Stimulated activated CD8-positive, alpha-beta memory T cell treated with anti-CD3 and anti-CD28 coated beads, Interleukin-7, amount 100 ng/mL, for 4 hours (primary cell): ENCODE results near the gene DEFB131B.
"Not testable (repeated sequence)": the region's sequence is repeated elsewhere in the genome, so short reads cannot be mapped to it uniquely, and the experiment has no call there.

Experiments used
- DNase-seq, 2 donors: peaks; one replicate each; pipeline ENCODE4 v3.0.0-alpha.2; 2020; ENCODE audit warnings: low read depth in 2 of 2

DEFB131B gene, protein sequence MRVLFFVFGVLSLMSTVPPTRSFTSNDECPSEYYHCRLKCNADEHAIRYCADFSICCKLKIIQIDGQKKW

DNA sequence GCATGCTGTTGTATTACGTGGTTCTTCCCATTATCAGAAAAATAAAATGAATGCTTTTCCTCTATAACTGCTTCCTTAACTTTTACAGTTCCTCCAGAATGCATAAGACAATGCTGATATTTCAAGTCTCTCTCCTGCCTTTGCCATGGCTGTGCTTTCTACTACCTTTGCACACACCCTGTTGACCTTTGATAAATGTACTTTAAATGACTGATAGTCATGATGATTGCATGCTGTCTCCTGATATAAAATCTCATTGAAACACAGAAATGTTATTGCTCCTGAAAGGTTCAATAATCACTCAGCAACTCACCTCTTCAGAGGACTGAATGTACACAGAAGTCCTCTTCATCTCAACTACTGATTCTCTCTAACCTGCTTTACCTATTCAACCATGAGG lies at the start of gene DEFB131B:
Gene DEFB131B (plus strand): TSS at position 395 of the 400 bp plus-strand sequence. CDS start 0 bp downstream, at position 395.
- not testable (repeated sequence) for DNase-seq

DNA sequence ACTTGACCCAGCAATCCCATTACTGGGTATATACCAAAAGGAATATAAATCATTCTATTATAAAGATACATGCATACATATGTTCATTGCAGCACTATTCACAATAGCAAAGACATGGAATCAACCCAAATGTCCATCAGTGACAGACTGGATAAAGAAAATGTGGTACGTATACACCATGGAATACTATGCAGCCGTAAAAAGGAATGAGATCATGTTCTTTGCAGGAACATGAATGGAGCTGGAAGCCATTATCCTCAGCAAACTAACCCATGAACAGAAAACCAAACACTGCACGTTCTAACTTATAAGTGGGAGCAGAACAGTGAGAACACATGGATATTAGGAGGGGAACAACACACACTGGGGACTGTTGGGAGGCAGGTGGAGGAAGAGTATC lies 49.0 kb upstream of the DEFB131B start:
- not testable (repeated sequence) for DNase-seq

DNA sequence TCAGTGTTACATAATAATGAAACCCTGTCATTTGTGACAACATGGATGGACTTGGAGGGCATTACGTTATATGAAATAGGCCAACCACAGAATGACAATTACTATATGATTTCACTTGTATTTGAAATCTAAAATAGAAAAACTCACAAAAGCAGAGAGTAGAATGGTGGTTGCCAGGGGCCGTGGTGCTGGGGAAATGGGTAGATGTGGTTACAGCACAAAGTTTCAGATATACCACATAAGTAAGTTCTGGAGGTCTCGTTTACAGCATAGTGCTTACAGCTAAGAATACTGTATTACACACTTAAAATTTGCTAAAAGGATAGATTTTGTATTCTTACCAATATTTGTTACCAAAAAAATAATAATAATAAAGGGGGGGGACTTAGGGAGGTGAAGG lies 48.6 kb upstream of the DEFB131B start:
- DNase-seq = not testable (repeated sequence)

DNA sequence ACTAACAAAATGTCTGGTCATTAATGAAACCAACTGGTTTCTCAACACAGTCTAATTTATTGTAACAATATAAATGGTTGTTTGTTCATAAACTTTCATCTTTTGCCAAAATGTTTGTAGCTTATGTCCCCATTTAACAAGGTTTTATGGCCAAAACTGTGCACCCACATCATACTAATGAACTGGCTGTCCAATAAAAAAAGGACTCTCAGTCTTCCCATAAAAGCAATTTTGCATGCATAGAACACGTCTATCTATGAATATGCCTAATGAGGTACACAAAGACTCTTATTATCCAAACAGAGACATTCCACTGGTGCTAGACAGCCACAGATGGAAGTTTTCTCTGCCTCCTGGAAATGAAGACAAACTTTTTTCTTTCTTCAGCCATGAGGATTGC lies 45.4 kb upstream of the DEFB131B start, which contains the start of gene DEFB108B:
Gene DEFB108B (plus strand): TSS at position 390 of the 400 bp plus-strand sequence. CDS start 0 bp downstream, at position 390.
- DNase-seq = not testable (repeated sequence)

DNA sequence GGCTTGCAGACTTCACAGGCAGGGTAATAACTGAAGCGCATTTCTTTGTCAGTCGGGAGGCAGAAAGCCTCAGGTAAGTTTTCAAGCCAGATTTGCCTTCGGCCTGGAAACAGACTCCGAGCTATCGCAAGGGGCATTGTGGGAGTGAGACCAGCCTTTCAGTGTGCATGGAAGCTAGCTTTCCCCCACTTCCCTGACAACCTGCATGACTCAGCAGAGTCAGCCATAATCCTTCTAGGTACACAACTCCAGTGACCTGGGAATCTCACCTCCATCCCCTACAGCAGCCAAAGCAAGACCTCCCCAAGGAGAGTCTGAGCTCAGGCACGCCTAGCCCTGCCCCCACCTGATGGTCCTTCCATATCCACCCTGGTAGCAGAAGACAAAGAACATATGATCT lies 35.5 kb upstream of the DEFB131B start:
- not testable (repeated sequence) for DNase-seq

DNA sequence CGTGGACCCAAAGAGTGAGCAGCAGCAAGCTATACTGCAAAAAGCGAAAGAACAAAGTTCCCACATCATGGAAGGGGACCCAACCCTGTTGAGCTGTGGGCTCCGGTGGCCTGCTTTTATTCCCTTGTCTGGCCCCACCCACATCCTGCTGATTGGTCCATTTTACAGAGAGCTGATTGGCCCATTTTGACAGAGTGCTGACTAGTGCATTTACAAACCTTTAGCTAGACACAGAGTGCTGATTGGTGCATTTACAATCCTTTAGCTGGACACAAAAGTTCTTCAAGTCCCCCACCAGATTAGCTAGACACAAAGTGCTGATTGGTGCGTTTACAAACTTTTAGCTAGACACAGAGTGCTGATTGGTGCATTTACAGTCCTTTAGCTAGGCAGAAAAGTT lies 34.9 kb upstream of the DEFB131B start:
- not testable (repeated sequence) for DNase-seq

GRCh38 chr11:71843858-71844257 lies 34.4 kb upstream of the DEFB131B start:
- no peak for DNase-seq

DNA sequence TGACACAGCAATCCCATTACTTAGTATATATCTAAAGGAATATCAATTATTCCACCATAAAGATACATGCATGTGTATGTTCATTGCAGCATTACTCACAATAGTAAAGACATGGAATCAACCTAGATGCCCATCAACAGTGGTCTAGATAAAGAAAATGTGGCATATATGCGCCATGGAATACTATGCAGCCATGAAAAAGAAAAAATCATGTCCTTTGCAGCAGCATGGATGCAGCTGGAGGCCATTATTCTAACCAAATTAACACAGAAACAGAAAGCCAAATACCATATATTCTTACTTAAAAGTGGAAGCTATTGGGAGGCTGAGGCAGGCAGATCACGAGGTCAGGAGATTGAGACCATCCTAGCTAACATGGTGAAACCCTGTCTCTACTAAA lies 24.4 kb upstream of the DEFB131B start:
- not testable (repeated sequence) for DNase-seq

DNA sequence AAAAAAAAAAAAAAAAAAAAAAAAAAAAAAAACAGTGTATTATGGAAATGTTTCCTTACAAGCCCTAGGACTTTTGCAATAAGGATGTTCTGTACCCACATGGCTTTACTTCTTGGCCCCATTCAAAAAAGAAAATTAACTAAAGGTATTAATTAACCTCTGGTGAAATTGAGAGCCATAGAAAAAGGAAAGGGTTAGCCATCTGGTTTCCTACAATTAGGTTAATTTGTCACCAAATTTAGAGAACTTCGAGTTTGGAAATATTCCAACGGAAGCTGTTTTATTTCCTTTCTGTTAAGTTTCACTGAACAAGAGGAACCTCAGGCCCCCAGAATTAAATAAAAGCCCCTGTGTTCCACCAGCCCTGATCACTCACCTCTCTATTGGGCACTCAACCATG lies 22.4 kb upstream of the DEFB131B start:
- not testable (repeated sequence) for DNase-seq

DNA sequence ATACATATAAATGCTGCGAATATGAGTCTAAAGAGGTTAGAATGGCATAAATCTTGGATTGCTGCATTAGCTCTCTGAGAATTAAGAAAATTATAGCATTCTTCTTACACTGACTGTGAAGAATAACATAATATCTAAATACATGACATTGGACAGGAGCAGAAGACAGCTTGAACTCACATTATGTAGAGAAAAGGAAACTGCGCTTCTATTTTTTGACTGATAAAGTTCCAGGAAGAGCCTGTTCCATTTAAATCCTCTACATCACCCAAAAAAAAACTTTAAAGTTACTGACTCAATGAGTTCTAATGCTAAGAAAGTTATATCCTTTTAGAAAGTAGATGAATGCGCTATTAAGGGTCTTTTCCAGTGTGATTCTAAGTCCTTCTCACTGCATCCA lies 17.4 kb upstream of the DEFB131B start:
- DNase-seq = not testable (repeated sequence)

- not testable (repeated sequence) for DNase-seq
Observed at GRCh38 chr11:71863978-71864627, 14.2 kb upstream of the DEFB131B start.

DNA sequence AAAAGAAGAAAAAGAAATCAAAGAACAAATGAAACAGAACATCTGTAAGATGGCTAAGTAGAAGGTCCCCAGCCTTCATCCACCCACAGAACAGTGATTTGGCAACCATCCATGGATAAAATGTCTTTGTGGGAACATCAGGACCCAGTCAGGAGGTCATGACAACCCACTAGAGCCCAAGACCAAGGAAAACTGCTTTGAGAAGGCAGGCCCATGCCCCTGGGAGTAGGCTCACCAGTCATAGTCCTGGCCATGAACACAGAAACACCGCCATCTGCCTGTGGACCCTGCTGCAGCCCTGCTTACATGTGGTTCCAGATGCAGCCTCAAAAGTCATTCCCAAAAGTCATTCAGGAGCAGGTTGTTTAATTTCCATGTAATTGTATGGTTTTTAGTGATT lies 11.0 kb upstream of the DEFB131B start:
- DNase-seq = not testable (repeated sequence)

DNA sequence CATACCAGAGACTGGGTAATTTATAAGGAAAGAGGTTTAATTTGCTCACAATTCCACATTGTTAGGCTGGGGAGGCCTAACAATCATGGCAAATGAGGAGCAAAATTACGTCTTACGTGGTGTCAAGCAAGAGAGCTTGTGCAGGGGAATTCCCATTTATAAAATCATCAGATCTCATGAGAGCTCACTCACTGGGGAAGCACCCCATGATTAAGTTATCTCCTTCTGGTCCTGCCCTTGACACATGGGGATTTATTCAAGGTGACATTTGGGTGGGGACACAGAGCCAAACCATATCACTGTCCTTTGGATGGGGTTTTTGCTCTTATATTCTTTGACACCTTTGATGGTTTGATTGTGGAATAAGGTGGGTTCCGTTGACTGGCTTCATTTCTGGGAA lies 8.3 kb upstream of the DEFB131B start:
- DNase-seq = not testable (repeated sequence)

DNA sequence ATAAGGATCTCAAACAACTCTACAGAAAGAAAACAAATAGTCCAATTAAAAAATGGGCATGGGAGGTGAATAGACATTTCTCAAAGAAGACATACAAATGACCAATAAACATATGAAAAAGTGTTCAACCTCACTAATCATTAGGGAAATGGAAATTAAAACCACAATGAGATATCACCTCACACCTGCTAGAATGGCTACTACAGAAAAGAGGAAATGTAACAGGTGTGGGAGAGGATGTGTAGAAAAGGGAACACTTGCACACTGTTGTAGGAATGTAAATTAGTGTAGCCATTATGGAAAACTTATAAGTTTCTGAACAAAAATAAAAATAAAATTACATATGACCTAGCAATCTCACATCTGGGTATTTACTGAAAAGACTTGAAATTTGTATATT lies 7.6 kb upstream of the DEFB131B start:
- not testable (repeated sequence) for DNase-seq

DNA sequence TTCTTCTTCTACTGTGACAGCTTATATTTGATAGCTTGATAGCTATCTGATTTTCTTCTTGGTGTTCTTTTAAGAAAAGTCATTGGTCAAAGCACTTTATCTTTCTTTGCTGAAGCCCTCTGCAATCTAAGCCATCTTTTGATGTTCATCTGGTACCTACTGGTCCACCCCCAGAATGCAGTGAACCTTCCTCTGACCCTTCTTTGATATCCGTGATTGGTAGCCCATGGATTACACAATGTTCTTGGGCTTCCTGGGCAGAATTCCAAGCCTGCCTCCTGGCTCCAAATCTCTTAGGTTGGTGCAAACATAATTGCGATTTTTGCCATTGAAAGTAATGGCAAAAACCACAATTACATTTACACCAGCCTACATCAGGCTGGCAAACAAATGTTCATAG lies 2.0 kb upstream of the DEFB131B start:
- DNase-seq = not testable (repeated sequence)

DNA sequence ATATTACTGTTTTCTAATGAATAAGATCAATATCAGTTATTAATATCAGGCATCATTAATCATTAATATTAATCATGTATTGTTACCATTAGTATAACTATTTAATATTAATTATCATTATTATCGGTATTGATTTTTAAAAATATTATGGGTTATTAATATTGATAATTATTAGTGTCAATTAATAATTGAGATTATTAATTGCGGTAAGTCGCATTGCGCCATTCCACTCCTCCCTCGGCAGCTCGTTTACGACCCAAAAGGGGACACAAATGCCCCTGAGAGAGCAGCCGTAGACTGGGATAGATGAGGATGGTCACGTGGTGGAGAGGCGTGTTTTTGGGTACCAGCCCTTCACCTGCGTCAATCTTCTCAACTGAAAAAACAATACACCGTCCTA lies 7.6 kb downstream of the DEFB131B start:
- not testable (repeated sequence) for DNase-seq

DNA sequence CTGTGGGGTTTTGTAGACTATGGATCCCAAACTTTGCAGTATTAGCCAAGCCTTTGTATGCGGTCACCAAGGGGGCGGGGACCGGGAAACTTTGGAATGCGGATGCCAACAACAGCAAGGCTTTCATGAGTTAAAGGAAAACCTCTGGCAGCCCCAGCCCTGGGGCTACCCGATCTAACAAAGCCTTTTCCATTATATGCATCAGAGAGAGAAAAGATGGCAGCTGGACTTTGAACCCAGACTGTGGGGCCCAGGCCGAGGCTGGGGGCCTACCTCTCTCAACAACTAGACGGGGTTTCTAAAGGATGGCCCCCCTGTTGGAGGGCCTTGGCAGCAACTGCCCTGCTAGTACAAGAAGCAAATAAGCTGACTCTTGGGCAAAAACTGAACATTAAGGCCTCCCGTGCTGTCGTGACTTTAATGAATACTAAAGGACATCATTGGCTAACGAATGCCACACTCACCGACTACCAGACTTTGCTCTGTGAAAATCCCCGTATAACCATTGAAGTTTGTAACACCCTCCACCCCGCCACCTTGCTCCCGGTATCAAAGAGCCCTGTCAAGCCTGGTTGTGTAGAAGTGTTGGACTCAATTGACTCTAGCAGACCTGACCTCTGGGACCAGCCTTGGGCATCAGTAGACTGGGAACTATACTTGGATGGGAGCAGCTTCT lies 10.2 kb downstream of the DEFB131B start:
- not testable (repeated sequence) for DNase-seq

- not testable (repeated sequence) for DNase-seq
Observed at GRCh38 chr11:71889181-71889872, 11.1 kb downstream of the DEFB131B start.

DNA sequence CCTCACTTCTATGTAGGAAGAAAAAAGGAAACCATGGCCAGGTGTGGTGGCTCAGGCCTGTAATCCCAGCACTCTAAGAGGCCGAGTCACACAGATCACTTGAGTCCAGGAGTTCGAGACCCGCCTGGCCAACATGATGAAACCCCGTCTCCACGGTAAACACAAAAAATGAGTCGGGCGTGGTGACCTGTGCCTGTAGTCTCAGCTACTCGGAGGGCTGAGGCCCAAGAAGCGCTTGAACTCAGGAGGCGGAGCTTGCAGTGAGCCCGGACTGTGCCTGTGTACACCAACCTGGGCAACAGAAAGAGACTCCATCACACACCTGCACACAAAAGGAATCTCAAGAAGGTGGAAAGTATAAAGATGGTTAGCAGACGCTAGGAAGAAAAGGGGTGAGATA lies 17.7 kb downstream of the DEFB131B start:
- no peak for DNase-seq

GRCh38 chr11:71901137-71901536 lies 22.9 kb downstream of the DEFB131B start:
- DNase-seq = not testable (repeated sequence)

DNA sequence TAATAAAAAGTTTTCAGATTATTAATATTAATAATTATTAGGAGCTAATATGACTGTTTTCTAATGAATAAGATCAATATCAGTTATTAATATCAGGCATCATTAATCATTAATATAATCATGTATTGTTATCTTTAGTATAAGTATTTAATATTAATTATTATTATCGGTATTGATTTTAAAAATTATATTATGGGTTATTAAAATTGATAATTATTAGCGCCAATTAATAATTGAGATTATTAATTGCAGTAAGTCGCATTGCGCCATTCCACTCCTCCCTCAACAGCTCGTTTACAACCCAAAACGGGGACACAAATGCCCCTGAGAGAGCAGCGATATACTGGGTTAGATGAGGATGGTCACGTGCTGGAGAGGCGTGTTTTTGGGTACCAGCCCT lies 30.0 kb downstream of the DEFB131B start:
- no peak for DNase-seq

GRCh38 chr11:71910775-71911174 lies 32.5 kb downstream of the DEFB131B start:
- not testable (repeated sequence) for DNase-seq
